IMR-90 (cell line): ENCODE measurements around the gene MREG. TPM values are rescaled to one million over a fixed set of nuclear protein-coding genes. Genes with fewer than 3 reads are reported as not detected.
A peak's percentile ranks its signal among the peaks of the same experiment; 100 is the strongest.

Source experiments
- ATAC-seq: fragments of 200-7000 bp; cut with Tn5 transposase; 2 replicates; pipeline ENCODE4 v1.9.1; 2020; ENCODE audit warnings: low read depth, mild to moderate bottlenecking, moderate library complexity
- BruUV-seq: library from RNA; stranded (reverse); fragments of 400-500 nt; replicated peaks from 2 replicates; lab custom pipeline; 2021; lab: Mats Ljungman, UMichigan
- CTCF ChIA-PET: fragments of 300-600 bp; formaldehyde crosslinking; extraction: SDS; loops from one replicate; lab custom pipeline; 2021; ENCODE audit warnings: antibody characterized with exemption; lab: Yijun Ruan, JAX
- POLR2A ChIA-PET: fragments of 300-600 bp; sonication (Branson Sonifier 250); formaldehyde crosslinking; loops from one replicate; lab custom pipeline; 2022; ENCODE audit warnings: antibody characterized with exemption; ENCODE audit not compliant: unreplicated experiment; lab: Charles Lee
- DNase-seq: peaks from one replicate; pipeline ENCODE4 v3.0.0; 2013
- H2AFZ ChIP-seq: replicated peaks from 2 replicates; pipeline ENCODE3; 2013; ENCODE audit warnings: low read length, mild to moderate bottlenecking; ENCODE audit not compliant: poor library complexity
- H2AK5ac ChIP-seq: 2 replicates; pipeline ENCODE4 v1.6.1; 2013; ENCODE audit warnings: low read depth, low read length, inconsistent platforms
- H2AK9ac ChIP-seq: replicated peaks from 2 replicates; pipeline ENCODE3; 2013; ENCODE audit warnings: mild to moderate bottlenecking, low read depth, low read length, moderate library complexity; ENCODE audit not compliant: poor library complexity
- H2BK120ac ChIP-seq: 2 replicates; pipeline ENCODE4 v1.6.1; 2013; ENCODE audit warnings: low read depth, low read length, inconsistent platforms
- H2BK15ac ChIP-seq: 3 replicates; pipeline ENCODE4 v1.6.1; 2013; ENCODE audit warnings: low read depth, low read length, inconsistent platforms
- H2BK20ac ChIP-seq: 2 replicates; pipeline ENCODE4 v1.6.1; 2013; ENCODE audit warnings: low read depth, mild to moderate bottlenecking, inconsistent platforms, low read length, moderate library complexity
- H2BK5ac ChIP-seq: 2 replicates; pipeline ENCODE4 v1.6.1; 2013; ENCODE audit warnings: mild to moderate bottlenecking, low read depth, low read length, inconsistent platforms; ENCODE audit not compliant: poor library complexity, severe bottlenecking
- H3K14ac ChIP-seq: replicated peaks from 2 replicates; pipeline ENCODE4 v1.6.1; 2013; ENCODE audit warnings: low read depth, low read length, inconsistent platforms
- H3K18ac ChIP-seq: 2 replicates; pipeline ENCODE4 v1.6.1; 2013; ENCODE audit warnings: low read depth, low read length, control low read depth
- H3K23ac ChIP-seq: 2 replicates; pipeline ENCODE4 v1.6.1; 2013; ENCODE audit warnings: low read depth, low read length, inconsistent platforms
- H3K27ac ChIP-seq: 2 replicates; pipeline ENCODE4 v1.5.1; 2013; ENCODE audit warnings: mild to moderate bottlenecking, control low read depth, low read length; ENCODE audit not compliant: insufficient read depth
- H3K27me3 ChIP-seq: 2 replicates; pipeline ENCODE4 v1.6.1; 2013; ENCODE audit warnings: low read length; ENCODE audit not compliant: control insufficient read depth, insufficient read depth
- H3K36me3 ChIP-seq: 2 replicates; pipeline ENCODE4 v1.6.1; 2013; ENCODE audit warnings: low read length, mixed read lengths; ENCODE audit not compliant: control insufficient read depth, insufficient read depth
- H3K4ac ChIP-seq: 2 replicates; pipeline ENCODE4 v1.6.1; 2013; ENCODE audit warnings: low read depth, low read length, inconsistent platforms
- H3K4me1 ChIP-seq: 2 replicates; pipeline ENCODE4 v1.6.1; 2013; ENCODE audit warnings: low read length, mixed read lengths; ENCODE audit not compliant: control insufficient read depth, insufficient read depth
- H3K4me2 ChIP-seq: 2 replicates; pipeline ENCODE4 v1.6.1; 2013; ENCODE audit warnings: low read depth, mild to moderate bottlenecking, control low read depth, low read length, moderate library complexity
- H3K4me3 ChIP-seq: 2 replicates; pipeline ENCODE4 v1.5.1; 2013; ENCODE audit warnings: low read depth, mild to moderate bottlenecking, control low read depth, low read length, moderate library complexity; ENCODE audit not compliant: insufficient read depth
- H3K56ac ChIP-seq: 2 replicates; pipeline ENCODE4 v1.6.1; 2013; ENCODE audit warnings: low read length, inconsistent platforms; ENCODE audit not compliant: insufficient read depth; ENCODE audit errors: extremely low read depth
- H3K79me1 ChIP-seq, 2 experiments: 2 replicates each; pipeline ENCODE4 v1.6.1; 2013; ENCODE audit warnings: low read length in 2 of 2, inconsistent platforms in 1 of 2, low read depth in 1 of 2
- H3K9ac ChIP-seq: 2 replicates; pipeline ENCODE4 v1.6.1; 2013; ENCODE audit warnings: low read depth, low read length, control low read depth
- H3K9me1 ChIP-seq: 2 replicates; pipeline ENCODE4 v1.6.1; 2013; ENCODE audit warnings: low read length, inconsistent platforms; ENCODE audit not compliant: insufficient read depth
- H3K9me3 ChIP-seq: 2 replicates; pipeline ENCODE4 v1.6.1; 2013; ENCODE audit warnings: low read length; ENCODE audit not compliant: control insufficient read depth, insufficient read depth
- H4K20me1 ChIP-seq: 2 replicates; pipeline ENCODE4 v1.6.1; 2013; ENCODE audit warnings: low read length, inconsistent platforms; ENCODE audit not compliant: insufficient read depth
- H4K5ac ChIP-seq: 2 replicates; pipeline ENCODE4 v1.6.1; 2013; ENCODE audit warnings: mild to moderate bottlenecking, low read depth, low read length, control low read depth
- H4K8ac ChIP-seq, 2 experiments: 2 replicates each; pipeline ENCODE4 v1.6.1; 2013; ENCODE audit warnings: low read depth in 2 of 2, low read length in 2 of 2, control low read depth in 1 of 2, inconsistent platforms in 1 of 2
- H4K91ac ChIP-seq: 2 replicates; pipeline ENCODE4 v1.6.1; 2013; ENCODE audit warnings: low read depth, low read length, inconsistent platforms; ENCODE audit not compliant: insufficient read depth
- CEBPB ChIP-seq: IDR thresholded peaks from 2 replicates; pipeline ENCODE4 v1.6.1; 2012; ENCODE audit warnings: low read depth, low read length, improper control_type of control experiment
- FOS ChIP-seq: fragments of 150-350 bp; IDR thresholded peaks from 2 replicates; pipeline ENCODE4 v1.6.1; 2016; ENCODE audit warnings: low read depth, low read length
- NFE2L2 ChIP-seq: fragments of 150-350 bp; IDR thresholded peaks from 2 replicates; pipeline ENCODE4 v1.6.1; 2016; ENCODE audit warnings: low read depth, mild to moderate bottlenecking, low read length
- WGBS, 2 experiments: methylation state at CpG; one replicate each; pipeline versions ENCODE4 v1.1.5 to v1.1.7; 2013; ENCODE audit warnings: missing lambda C conversion rate in 2 of 2; ENCODE audit not compliant: insufficient read length in 1 of 2; ENCODE audit errors: extremely low coverage in 2 of 2; 5-methylcytosine and 5-hydroxymethylcytosine counted together
- dilution Hi-C: fragments of 300-500 bp; cut with HindIII; formaldehyde crosslinking; loops from one replicate; pipeline ENCODE4 v1.14.3; 2018; ENCODE audit warnings: low sequenced_read_pairs; ENCODE audit not compliant: unreplicated experiment
- in situ Hi-C: fragments of 300-500 bp; cut with MboI; formaldehyde crosslinking; loops from 3 replicates; pipeline ENCODE4 v1.14.3; 2019; ENCODE audit warnings: low sequenced_read_pairs, inconsistent platforms, mixed read lengths
- intact Hi-C: fragments of 100-400 bp; cut with micrococcal nuclease; formaldehyde crosslinking; loops from 2 replicates; pipeline ENCODE4 v1.10.0; 2022
- polyA plus RNA-seq, 3 experiments: library from polyadenylated mRNA; depleted of rRNA; stranded (reverse); fragments of >200 nt; gene quantifications; 2 replicates each; pipeline ENCODE4 v1.2.3, GENCODE V29; 2012; ENCODE audit warnings: low replicate concordance in 1 of 3
- total RNA-seq: library from RNA; depleted of rRNA; stranded (reverse); fragments of >200 nt; gene quantifications from 2 replicates; pipeline ENCODE4 v1.2.3, GENCODE V29; 2012

The MREG gene
- total and polyA plus RNA-seq, 2 of the 4 experiments (the other 2 are of a cell fraction) = 1.0 to 1.8 TPM

DNA sequence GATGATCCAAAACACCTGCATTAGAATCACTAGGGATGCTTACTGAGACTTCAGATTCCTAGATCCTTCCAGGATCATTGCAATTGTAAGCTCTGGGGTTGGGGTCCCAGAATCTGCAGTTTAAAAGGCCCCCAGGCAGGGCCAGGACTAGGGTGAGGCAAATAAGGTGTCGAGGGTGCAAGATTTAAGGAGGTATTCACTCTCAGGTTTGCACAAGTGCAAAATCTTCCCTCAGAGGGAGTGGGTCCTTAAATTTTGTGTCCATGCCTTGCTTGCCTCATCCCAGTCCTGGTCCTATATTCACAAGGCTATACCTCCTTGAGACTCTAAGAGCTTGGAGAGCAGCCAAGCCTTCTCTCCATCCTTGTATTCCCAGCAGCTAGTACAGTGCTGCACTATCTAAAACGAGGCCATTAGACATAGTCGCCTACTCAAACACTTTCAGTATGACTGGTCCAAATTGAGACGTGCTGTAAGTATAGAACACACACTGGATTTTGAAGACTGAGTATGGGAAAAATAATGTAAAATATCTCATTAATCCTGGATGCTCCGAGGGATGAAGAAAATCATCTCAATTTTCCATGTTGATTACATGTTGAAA is 31.6 kb upstream of the MREG start:
- dilution Hi-C loops = no loop called here
- H3K27ac ChIP-seq = no peak overlapping the region

More for the DNA sequence above, 31.6 kb upstream of the MREG start:
- Histone ChIP-seq H4K20me1 (no peaks in the 10 kb centered on the region), H2AK9ac (no peak overlapping the region), H3K36me3 (0 out of 2 replicates have a peak, but pooled peaks cover 2% of the 10 kb centered on the region), H2BK5ac (no peak overlapping the region), H2BK15ac (no peak overlapping the region), H3K56ac (no peak overlapping the region), H3K4me1 (no peaks in the 10 kb centered on the region), H3K4me3 (no peak overlapping the region), H3K9ac (no peak overlapping the region), H3K9me3 (no peaks in the 10 kb centered on the region), H3K18ac (no peak overlapping the region), H3K27me3 (no peaks in the 10 kb centered on the region), H3K4ac (no peak overlapping the region), H3K79me1 (no peaks in the 10 kb centered on the region), H4K5ac (no peak overlapping the region), H2AK5ac (no peak overlapping the region), H4K91ac (no peak overlapping the region), H2BK20ac (no peak overlapping the region), H3K23ac (no peak overlapping the region), H3K4me2 (no peak overlapping the region), H2AFZ (no peak overlapping the region), H2BK120ac (no peak overlapping the region), H3K14ac (no peak overlapping the region), H3K9me1 (0 out of 2 replicates have a peak, but pooled peaks cover 4% of the 10 kb centered on the region), H4K8ac (no peak overlapping the region)
- intact Hi-C loops = no loop called here
- POLR2A ChIA-PET = no interaction called here
- in situ Hi-C loops = no loop called here
- DNase-seq (peak; percentile 15), ATAC-seq (no peak)
- no TSS peak for BruUV-seq
- TF ChIP-seq CEBPB (no peak), NFE2L2 (no peak), FOS (no peak)
- WGBS, 2 experiments = no CpG with 5 or more reads among the region's 5 CpGs
- CTCF ChIA-PET = interaction anchor here (1.0 kb wide), 1 partner anchor 11 kb away, joined by 3 read pairs; no protein-coding TSS in a partner anchor
